ENCODE data around the gene MLX.

GRCh38 chr17:42586514-42587230 lies 19.8 kb downstream of the MLX start:
- no peak for TF ChIP-seq EZH2 (IDR thresholded peaks at IDR 0.05; ENCODE audit: low read length, unreplicated experiment)
- TF ChIP-seq, protein P1, sequence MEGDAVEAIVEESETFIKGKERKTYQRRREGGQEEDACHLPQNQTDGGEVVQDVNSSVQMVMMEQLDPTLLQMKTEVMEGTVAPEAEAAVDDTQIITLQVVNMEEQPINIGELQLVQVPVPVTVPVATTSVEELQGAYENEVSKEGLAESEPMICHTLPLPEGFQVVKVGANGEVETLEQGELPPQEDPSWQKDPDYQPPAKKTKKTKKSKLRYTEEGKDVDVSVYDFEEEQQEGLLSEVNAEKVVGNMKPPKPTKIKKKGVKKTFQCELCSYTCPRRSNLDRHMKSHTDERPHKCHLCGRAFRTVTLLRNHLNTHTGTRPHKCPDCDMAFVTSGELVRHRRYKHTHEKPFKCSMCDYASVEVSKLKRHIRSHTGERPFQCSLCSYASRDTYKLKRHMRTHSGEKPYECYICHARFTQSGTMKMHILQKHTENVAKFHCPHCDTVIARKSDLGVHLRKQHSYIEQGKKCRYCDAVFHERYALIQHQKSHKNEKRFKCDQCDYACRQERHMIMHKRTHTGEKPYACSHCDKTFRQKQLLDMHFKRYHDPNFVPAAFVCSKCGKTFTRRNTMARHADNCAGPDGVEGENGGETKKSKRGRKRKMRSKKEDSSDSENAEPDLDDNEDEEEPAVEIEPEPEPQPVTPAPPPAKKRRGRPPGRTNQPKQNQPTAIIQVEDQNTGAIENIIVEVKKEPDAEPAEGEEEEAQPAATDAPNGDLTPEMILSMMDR (conservative IDR thresholded peaks at IDR 0.05; ENCODE audit: low read depth, low read length): no peak
- no peak for TF ChIP-seq EZH2phosphoT487 (IDR thresholded peaks at IDR 0.05; ENCODE audit: borderline replicate concordance, low read length)

Measured in PC-3 (cell line).